ENCODE results near the gene OSBPL3.

GRCh38 chr7:24933298-24933697 lies 46.7 kb downstream of the OSBPL3 start:
- TF ChIP-seq CTCF (IDR thresholded peaks at IDR 0.05) = no peak
- no peak for TF ChIP-seq EZH2phosphoT487 (IDR thresholded peaks at IDR 0.05)
- no peak for TF ChIP-seq EZH2 (IDR thresholded peaks at IDR 0.05)

All from neural progenitor cell (in vitro differentiated cells).